AG04450 (cell line): ENCODE data around the gene IL1RAPL1. TPM values are rescaled to one million over a fixed set of nuclear protein-coding genes. Genes with fewer than 3 reads are reported as not detected.

ENCODE experiments used
- CTCF ChIA-PET: fragments of 300-600, 350-600 bp; formaldehyde crosslinking; extraction: SDS; loops from one replicate; lab custom pipeline; 2022; ENCODE audit warnings: antibody characterized with exemption, inconsistent platforms; lab: Charles Lee
- POLR2A ChIA-PET: fragments of 350-600 bp; formaldehyde crosslinking; extraction: SDS; loops from one replicate; lab custom pipeline; 2021; ENCODE audit warnings: antibody characterized with exemption, inconsistent platforms; lab: Yijun Ruan, JAX
- DNase-seq: peaks from one replicate; pipeline ENCODE4 v3.0.0-alpha.2; 2011; ENCODE audit warnings: low read depth, low spot score
- H3K27ac ChIP-seq: one replicate; pipeline ENCODE4 v1.5.1; 2012; ENCODE audit warnings: low read depth, low read length, control low read depth
- H3K27me3 ChIP-seq: one replicate; pipeline ENCODE4 v1.6.0; 2012; ENCODE audit warnings: low read length; ENCODE audit not compliant: control insufficient read depth, insufficient read depth
- H3K4me3 ChIP-seq: 2 replicates; pipeline ENCODE4 v1.5.1; 2011; ENCODE audit warnings: mild to moderate bottlenecking, low read depth, low read length, control low read depth
- H3K9me3 ChIP-seq: 2 replicates; pipeline ENCODE4 v1.5.1; 2012; ENCODE audit warnings: low read length; ENCODE audit not compliant: control insufficient read depth, insufficient read depth
- CTCF ChIP-seq: IDR thresholded peaks from 2 replicates; pipeline ENCODE4 v1.5.1; 2011; ENCODE audit warnings: low read depth, low read length, control low read depth, inconsistent platforms
- polyA plus RNA-seq: library from polyadenylated mRNA; depleted of rRNA; stranded (reverse); fragments of >200 nt; gene quantifications from 2 replicates; pipeline ENCODE4 v1.2.3, GENCODE V29; 2011

IL1RAPL1 gene
- polyA plus RNA-seq, 1 experiment, result 0.93 TPM

DNA sequence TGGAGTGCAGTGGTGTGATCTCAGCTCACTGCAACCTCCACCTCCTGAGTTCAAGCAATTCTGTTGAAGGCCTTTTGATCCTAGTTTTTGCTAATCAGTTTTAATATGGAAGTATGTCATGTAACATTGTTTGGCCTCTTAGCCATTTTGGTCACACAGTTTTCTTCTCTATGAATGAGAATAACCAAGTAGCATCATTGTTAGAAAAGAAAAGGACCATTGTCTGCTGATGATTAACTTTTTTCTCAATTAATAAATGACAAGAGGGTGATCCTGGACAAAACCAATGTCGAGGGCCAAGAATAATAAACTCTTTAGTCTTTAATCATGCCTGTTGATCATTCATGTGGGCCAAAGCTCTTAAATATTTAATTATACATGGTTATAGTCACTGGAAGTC, 1338.8 kb downstream of the IL1RAPL1 start:
- no peaks in the 10 kb centered on the region for H3K27me3 ChIP-seq
- CTCF ChIA-PET, result interaction anchor here (0.6 kb wide), 1 partner anchor 88 kb away, joined by 5 read pairs; no protein-coding TSS in a partner anchor
- TF ChIP-seq CTCF, result no peak
- POLR2A ChIA-PET, result no interaction called here
- no peak overlapping the region for H3K4me3 ChIP-seq
- no peak overlapping the region for H3K27ac ChIP-seq
- no peak for DNase-seq
- no peaks in the 10 kb centered on the region for H3K9me3 ChIP-seq

DNA sequence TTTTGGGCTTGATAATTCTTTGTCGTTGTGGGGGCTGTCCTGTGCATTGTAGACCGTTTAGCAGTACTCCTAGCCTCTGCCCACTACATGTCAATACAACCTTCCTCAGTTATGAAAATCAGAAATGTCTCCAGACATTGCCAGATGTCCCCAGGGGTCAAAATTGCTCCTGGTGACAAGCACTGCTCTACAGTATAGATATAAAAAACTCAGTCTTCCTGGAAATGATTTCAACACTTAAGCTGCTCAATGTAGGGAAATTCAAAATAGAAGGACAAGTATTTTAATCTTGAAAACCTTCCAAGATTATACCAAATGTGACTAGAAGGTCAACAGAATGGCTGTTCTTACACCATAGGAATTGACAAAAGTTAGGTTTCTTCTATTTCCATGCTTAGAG, 1339.4 kb downstream of the IL1RAPL1 start:
- H3K9me3 ChIP-seq, result no peaks in the 10 kb centered on the region
- CTCF ChIA-PET, result no interaction called here
- H3K27ac ChIP-seq, result no peak overlapping the region
- POLR2A ChIA-PET, result no interaction called here
- no peak for TF ChIP-seq CTCF
- no peak for DNase-seq
- H3K4me3 ChIP-seq, result no peak overlapping the region
- H3K27me3 ChIP-seq, result no peaks in the 10 kb centered on the region

- ChIA-PET CTCF (no interaction called here), POLR2A (no interaction called here)
- Histone ChIP-seq H3K4me3 (no peak overlapping the region), H3K27me3 (no peaks in the 10 kb centered on the region), H3K27ac (no peak overlapping the region), H3K9me3 (no peaks in the 10 kb centered on the region)
- TF ChIP-seq CTCF, result no peak
- DNase-seq, result no peak
Observed at GRCh38 chrX:29935455-29935854, 1348.2 kb downstream of the IL1RAPL1 start.

DNA sequence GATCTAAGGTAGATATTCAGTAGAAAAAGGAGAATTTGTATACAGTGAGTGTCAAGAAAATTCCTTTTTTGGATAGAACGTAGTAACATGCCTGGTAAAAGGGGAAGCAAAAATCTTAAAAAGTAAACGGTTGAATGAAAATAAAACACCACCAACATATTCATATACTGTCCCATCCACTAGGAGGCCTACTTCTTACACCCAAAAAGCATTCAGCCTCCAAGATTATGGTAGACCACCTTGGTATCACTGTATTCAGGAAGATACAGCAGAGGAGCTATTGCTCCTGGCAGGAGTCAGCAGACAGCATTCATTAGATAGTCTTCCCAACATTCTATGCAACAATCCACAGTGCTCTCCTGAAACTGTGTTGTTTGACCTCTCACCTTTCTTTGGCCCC, 1353.5 kb downstream of the IL1RAPL1 start:
- ChIA-PET CTCF (no interaction called here), POLR2A (no interaction called here)
- no peaks in the 10 kb centered on the region for H3K9me3 ChIP-seq
- H3K4me3 ChIP-seq, result no peak overlapping the region
- DNase-seq, result no peak
- no peak overlapping the region for H3K27ac ChIP-seq
- H3K27me3 ChIP-seq, result no peaks in the 10 kb centered on the region
- TF ChIP-seq CTCF, result no peak

DNA sequence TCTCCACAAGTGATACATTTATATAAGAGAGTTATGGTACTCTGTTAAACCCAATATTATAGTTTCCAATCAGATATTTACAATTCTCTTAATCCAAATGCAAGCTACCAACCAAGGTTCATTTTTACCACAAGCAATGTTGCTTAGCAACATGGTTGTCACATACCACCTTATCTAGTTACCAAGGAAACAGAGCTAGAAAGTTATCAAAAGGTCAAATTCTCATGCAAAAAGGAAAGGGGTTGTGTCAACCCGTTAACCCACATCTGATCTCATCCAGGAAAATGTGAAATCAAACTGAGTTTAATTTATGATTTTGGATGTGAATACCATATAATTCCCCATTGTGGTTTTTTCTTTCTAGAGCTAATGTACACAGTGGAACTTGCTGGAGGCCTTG, 1354.0 kb downstream of the IL1RAPL1 start:
- Histone ChIP-seq H3K9me3 (no peaks in the 10 kb centered on the region), H3K27me3 (no peaks in the 10 kb centered on the region), H3K4me3 (no peak overlapping the region), H3K27ac (no peak overlapping the region)
- CTCF ChIA-PET, result no interaction called here
- POLR2A ChIA-PET, result no interaction called here
- DNase-seq, result no peak
- no peak for TF ChIP-seq CTCF
